Cardiac muscle cell (in vitro differentiated cells and primary cell): ENCODE results near the gene CLDN15. TPM values are rescaled to one million over a fixed set of nuclear protein-coding genes. Genes with fewer than 3 reads are reported as not detected.
"Not testable (repeated sequence)": the region's sequence is repeated elsewhere in the genome, so short reads cannot be mapped to it uniquely, and the experiment has no call there.

Experiments used
- DNase-seq, 2 donors: peaks; one replicate each; pipeline versions ENCODE4 v3.0.0 to v3.0.0-alpha.2; 2010 to 2017; ENCODE audit warnings: low read depth in 1 of 2, low spot score in 1 of 2
- H3K27ac ChIP-seq: fragments of 200-600 bp; sonication (generic); 2 replicates; pipeline ENCODE4 v1.5.1; 2016
- H3K27me3 ChIP-seq: fragments of 200-600 bp; sonication (generic); 2 replicates; pipeline ENCODE4 v1.6.0; 2016; ENCODE audit warnings: control low read depth
- H3K36me3 ChIP-seq: fragments of 200-600 bp; sonication (generic); 2 replicates; pipeline ENCODE4 v1.5.1; 2016; ENCODE audit warnings: control low read depth
- H3K4me1 ChIP-seq: fragments of 200-600 bp; sonication (generic); 2 replicates; pipeline ENCODE4 v1.8.1; 2017; ENCODE audit warnings: low read depth, mild to moderate bottlenecking, mixed run types
- H3K4me3 ChIP-seq: fragments of 200-600 bp; sonication (generic); 2 replicates; pipeline ENCODE4 v1.5.1; 2016; ENCODE audit warnings: mild to moderate bottlenecking
- H3K9me3 ChIP-seq: fragments of 200-600 bp; sonication (generic); 2 replicates; pipeline ENCODE4 v1.5.1; 2017; ENCODE audit warnings: low read depth, mild to moderate bottlenecking, control low read depth
- polyA plus RNA-seq: library from polyadenylated mRNA; unstranded; fragments of >200 nt; fragmentation: Nextera tagmentation; extraction: Ambion mirVana; gene quantifications from 2 replicates; pipeline ENCODE4 v1.2.1, GENCODE V29; 2016
- total RNA-seq: library from RNA; depleted of rRNA; stranded (reverse); fragments of >200 nt; gene quantifications from 2 replicates; pipeline ENCODE4 v1.2.3, GENCODE V29; 2016
- TF ChIP-seq, protein P1 (sequence below): IDR thresholded peaks from 2 replicates; pipeline ENCODE4 v1.5.1; 2012; ENCODE audit warnings: low read depth, mild to moderate bottlenecking, low read length

CLDN15 gene, protein sequence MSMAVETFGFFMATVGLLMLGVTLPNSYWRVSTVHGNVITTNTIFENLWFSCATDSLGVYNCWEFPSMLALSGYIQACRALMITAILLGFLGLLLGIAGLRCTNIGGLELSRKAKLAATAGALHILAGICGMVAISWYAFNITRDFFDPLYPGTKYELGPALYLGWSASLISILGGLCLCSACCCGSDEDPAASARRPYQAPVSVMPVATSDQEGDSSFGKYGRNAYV
- total RNA-seq (2.7 and 4.3 TPM in 2 replicates), polyA plus RNA-seq (2.8 and 3.2 TPM in 2 replicates)

DNA sequence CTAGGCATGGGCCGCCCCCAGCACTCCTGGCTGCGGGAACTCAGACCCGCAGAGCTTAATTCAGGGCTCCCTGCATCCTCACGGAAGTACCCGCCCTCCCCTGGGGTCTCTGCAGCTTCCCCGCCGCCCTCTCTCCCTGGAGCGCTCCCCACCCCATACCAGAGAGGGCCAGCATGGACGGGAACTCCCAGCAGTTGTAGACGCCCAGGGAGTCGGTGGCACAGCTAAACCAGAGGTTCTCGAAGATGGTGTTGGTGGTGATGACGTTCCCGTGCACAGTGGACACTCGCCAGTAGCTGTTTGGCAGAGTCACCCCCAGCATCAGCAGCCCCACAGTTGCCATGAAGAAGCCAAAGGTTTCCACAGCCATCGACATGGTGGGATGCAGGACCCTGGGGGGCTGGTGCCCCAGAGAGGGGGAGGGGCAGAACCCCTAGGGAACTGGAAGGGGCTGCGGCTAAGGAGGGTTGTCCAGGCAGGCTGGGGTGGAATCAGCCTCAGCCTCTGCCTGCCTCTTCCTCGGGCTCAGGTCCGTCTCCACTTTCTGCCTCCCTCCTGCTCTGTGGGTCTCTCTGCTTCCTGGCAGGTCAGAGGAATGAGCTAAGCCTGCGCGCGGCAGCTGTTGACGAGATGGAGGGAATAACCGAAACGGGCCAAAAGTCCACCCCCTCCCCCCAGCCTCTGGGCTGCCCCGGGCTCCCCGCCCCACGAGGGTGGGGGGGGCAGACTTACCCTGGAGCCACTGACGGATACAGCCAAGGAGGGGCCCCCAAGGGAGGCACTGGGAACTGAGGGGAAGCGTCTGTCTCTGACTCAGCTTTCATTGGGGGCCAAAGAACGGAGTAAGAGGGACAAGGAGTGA lies at the start of gene CLDN15:
Gene CLDN15 (minus strand): TSS at position 597 of the 862 bp plus-strand sequence. CDS start 221 bp downstream, at position 376.
- TF ChIP-seq, protein P1, sequence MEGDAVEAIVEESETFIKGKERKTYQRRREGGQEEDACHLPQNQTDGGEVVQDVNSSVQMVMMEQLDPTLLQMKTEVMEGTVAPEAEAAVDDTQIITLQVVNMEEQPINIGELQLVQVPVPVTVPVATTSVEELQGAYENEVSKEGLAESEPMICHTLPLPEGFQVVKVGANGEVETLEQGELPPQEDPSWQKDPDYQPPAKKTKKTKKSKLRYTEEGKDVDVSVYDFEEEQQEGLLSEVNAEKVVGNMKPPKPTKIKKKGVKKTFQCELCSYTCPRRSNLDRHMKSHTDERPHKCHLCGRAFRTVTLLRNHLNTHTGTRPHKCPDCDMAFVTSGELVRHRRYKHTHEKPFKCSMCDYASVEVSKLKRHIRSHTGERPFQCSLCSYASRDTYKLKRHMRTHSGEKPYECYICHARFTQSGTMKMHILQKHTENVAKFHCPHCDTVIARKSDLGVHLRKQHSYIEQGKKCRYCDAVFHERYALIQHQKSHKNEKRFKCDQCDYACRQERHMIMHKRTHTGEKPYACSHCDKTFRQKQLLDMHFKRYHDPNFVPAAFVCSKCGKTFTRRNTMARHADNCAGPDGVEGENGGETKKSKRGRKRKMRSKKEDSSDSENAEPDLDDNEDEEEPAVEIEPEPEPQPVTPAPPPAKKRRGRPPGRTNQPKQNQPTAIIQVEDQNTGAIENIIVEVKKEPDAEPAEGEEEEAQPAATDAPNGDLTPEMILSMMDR = no peak
- peak within 1 kb of the TSS; percentile 51 for H3K27ac ChIP-seq
- DNase-seq = peak in 1 of 2 donors; percentile 87
- peaks cover 1% of the 10 kb centered on the region for H3K4me1 ChIP-seq
- peaks cover 8% of the 10 kb centered on the region for H3K36me3 ChIP-seq
- no peak within 1 kb of the TSS for H3K4me3 ChIP-seq
- H3K9me3 ChIP-seq = no peaks in the 10 kb centered on the region
- H3K27me3 ChIP-seq = no peaks in the 10 kb centered on the region

- TF ChIP-seq, protein P1 = no peak
- Histone ChIP-seq H3K27ac (no peak overlapping the region), H3K27me3 (peaks cover 16% of the 10 kb centered on the region), H3K4me3 (no peak overlapping the region), H3K4me1 (no peaks in the 10 kb centered on the region), H3K9me3 (no peaks in the 10 kb centered on the region), H3K36me3 (no peaks in the 10 kb centered on the region)
- no peak for DNase-seq
Observed at GRCh38 chr7:101287032-101287431, 49.4 kb upstream of the CLDN15 start.

DNA sequence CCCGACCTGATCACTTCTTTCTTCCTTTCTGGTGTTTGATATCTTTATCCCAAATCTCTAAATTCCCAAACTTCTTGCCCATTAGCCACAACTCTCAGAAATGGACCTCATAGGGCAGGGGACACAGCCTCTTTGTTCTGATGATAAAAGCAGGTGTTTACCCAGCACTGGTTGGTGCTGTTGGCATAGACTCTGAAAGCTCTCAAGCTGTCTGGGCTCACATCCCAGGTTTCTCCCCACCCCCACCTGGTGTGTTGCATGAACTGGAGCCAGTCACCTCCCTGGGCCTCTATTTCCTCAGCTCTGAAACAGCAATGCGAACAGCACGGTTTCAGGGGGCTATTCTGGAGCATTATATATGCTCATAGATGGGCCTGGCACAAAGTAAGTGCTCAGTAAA lies 48.3 kb upstream of the CLDN15 start:
- DNase-seq, H3K4me1 ChIP-seq, H3K9me3 ChIP-seq, H3K4me3 ChIP-seq, H3K27ac ChIP-seq, H3K36me3 ChIP-seq: not testable (repeated sequence)
- H3K27me3 ChIP-seq = peaks cover 11% of the 10 kb centered on the region

DNA sequence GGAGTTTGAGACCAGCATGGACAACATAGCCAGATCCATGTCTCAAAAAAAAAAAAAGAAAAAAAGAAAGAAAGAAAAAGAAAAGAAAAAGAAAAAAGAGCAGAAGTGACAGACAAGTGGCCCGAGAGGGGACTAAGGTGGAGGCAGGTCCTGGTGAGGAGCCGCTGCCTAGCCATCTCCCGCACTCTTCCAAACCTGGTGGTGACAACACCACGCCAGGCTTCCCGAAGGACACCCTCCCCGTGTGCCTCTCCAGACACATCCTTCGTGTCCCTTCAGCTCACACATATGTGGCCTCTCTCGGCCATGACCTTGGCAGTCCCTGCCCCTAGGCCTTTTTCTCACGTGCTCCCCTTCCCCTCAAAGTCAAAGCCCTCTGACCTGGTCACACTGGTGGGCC lies 47.6 kb upstream of the CLDN15 start:
- peaks cover 11% of the 10 kb centered on the region for H3K27me3 ChIP-seq
- H3K4me3 ChIP-seq = no peak overlapping the region
- no peaks in the 10 kb centered on the region for H3K36me3 ChIP-seq
- TF ChIP-seq, protein P1 = no peak
- no peaks in the 10 kb centered on the region for H3K4me1 ChIP-seq
- DNase-seq = no peak
- no peaks in the 10 kb centered on the region for H3K9me3 ChIP-seq
- H3K27ac ChIP-seq = no peak overlapping the region

GRCh38 chr7:101280912-101281311 lies 43.3 kb upstream of the CLDN15 start:
- H3K4me3 ChIP-seq, DNase-seq, H3K27ac ChIP-seq, H3K4me1 ChIP-seq, H3K9me3 ChIP-seq, H3K27me3 ChIP-seq, H3K36me3 ChIP-seq: not testable (repeated sequence)

- H3K9me3 ChIP-seq = no peaks in the 10 kb centered on the region
- no peaks in the 10 kb centered on the region for H3K36me3 ChIP-seq
- H3K4me3 ChIP-seq = no peak overlapping the region
- no peaks in the 10 kb centered on the region for H3K27me3 ChIP-seq
- H3K27ac ChIP-seq = no peak overlapping the region
- H3K4me1 ChIP-seq = no peaks in the 10 kb centered on the region
- DNase-seq = no peak
- TF ChIP-seq, protein P1 = no peak
Observed at GRCh38 chr7:101278461-101279292, 41.1 kb upstream of the CLDN15 start.
